Posterior cingulate gyrus (tissue), 11 donors: ENCODE data around the gene GBP2.
"Not testable (repeated sequence)": the region's sequence is repeated elsewhere in the genome, so short reads cannot be mapped to it uniquely, and the experiment has no call there.

ENCODE experiments used
- DNase-seq, 10 donors: peaks; one replicate each; pipeline versions ENCODE4 v3.0.0 to v3.0.0-alpha.2; 2020 to 2021; ENCODE audit warnings: mixed read lengths in 3 of 10
- intact Hi-C: fragments of 100-400 bp; cut with DNase I; formaldehyde crosslinking; loops from one replicate; pipeline ENCODE4 v1.15.1; 2023

Gene GBP2

GRCh38 chr1:89128003-89128458, 2.1 kb upstream of the GBP2 start:
- intact Hi-C loops, result not testable (repeated sequence)
- DNase-seq, result peak in 2 of 10 donors; percentile 59 to 67

- peak in 1 of 10 donors; percentile 70 for DNase-seq
- intact Hi-C loops, result not testable (repeated sequence)
These were observed 970 bp upstream of the GBP2 start for GRCh38 chr1:89126602-89127565.

GRCh38 chr1:89125240-89125912, 538 bp downstream of the GBP2 start:
- DNase-seq, result peak in 2 of 10 donors; percentile 25 to 29
- intact Hi-C loops, result no loop called here

- intact Hi-C loops, result no loop called here
- DNase-seq, result peak in 1 of 10 donors; percentile 63
These were observed 4.3 kb downstream of the GBP2 start for GRCh38 chr1:89121641-89122040.

GRCh38 chr1:89114662-89115061, 11.3 kb downstream of the GBP2 start:
- DNase-seq, result no peak
- intact Hi-C loops, result no loop called here

- DNase-seq, result no peak
- intact Hi-C loops, result no loop called here
These were observed 12.9 kb downstream of the GBP2 start for GRCh38 chr1:89112871-89113613.

GRCh38 chr1:89104687-89105086, 21.2 kb downstream of the GBP2 start:
- peak in 1 of 10 donors; percentile 63 for DNase-seq
- intact Hi-C loops, result no loop called here

- no peak for DNase-seq
- intact Hi-C loops, result no loop called here
These were observed 21.8 kb downstream of the GBP2 start for GRCh38 chr1:89104147-89104546.

GRCh38 chr1:89102021-89102420, 23.9 kb downstream of the GBP2 start:
- no peak for DNase-seq
- intact Hi-C loops, result no loop called here

- DNase-seq, result no peak
- intact Hi-C loops, result no loop called here
These were observed 25.5 kb downstream of the GBP2 start for GRCh38 chr1:89100412-89100811.

GRCh38 chr1:89098857-89099256, 27.1 kb downstream of the GBP2 start:
- intact Hi-C loops, result no loop called here
- no peak for DNase-seq

GRCh38 chr1:89095737-89096136, 30.2 kb downstream of the GBP2 start:
- intact Hi-C loops, result no loop called here

GRCh38 chr1:89089962-89090361, 36.0 kb downstream of the GBP2 start:
- DNase-seq, result no peak
- intact Hi-C loops, result loop anchor here (10.0 kb wide), 1 partner anchor 265 kb away; no protein-coding TSS in a partner anchor

More at GRCh38 chr1:89095737-89096136, 30.2 kb downstream of the GBP2 start:
- no peak for DNase-seq

GRCh38 chr1:89088572-89088971, 37.3 kb downstream of the GBP2 start:
- peak in 1 of 10 donors; percentile 72 for DNase-seq

GRCh38 chr1:89087241-89087640, 38.7 kb downstream of the GBP2 start:
- DNase-seq, result no peak
- intact Hi-C loops, result loop anchor here (10.0 kb wide), 1 partner anchor 268 kb away; no protein-coding TSS in a partner anchor

More at GRCh38 chr1:89088572-89088971, 37.3 kb downstream of the GBP2 start:
- intact Hi-C loops, result loop anchor here (10.0 kb wide), 1 partner anchor 266 kb away; no protein-coding TSS in a partner anchor

- intact Hi-C loops, result loop anchor here (10.0 kb wide), 1 partner anchor 269 kb away; no protein-coding TSS in a partner anchor
- DNase-seq, result peak in 1 of 10 donors; percentile 25
These were observed 40.1 kb downstream of the GBP2 start for GRCh38 chr1:89085781-89086180.

GRCh38 chr1:89081005-89081404, 44.9 kb downstream of the GBP2 start:
- no peak for DNase-seq
- intact Hi-C loops, result loop anchor here (10.0 kb wide), 1 partner anchor 274 kb away; no protein-coding TSS in a partner anchor

- intact Hi-C loops, result loop anchor here (10.0 kb wide), 1 partner anchor 275 kb away; no protein-coding TSS in a partner anchor
- not testable (repeated sequence) for DNase-seq
These were observed 45.8 kb downstream of the GBP2 start for GRCh38 chr1:89080068-89080467.

- intact Hi-C loops, DNase-seq: not testable (repeated sequence)
These were observed 53.3 kb downstream of the GBP2 start for GRCh38 chr1:89072466-89073065.

- intact Hi-C loops, result no loop called here
These were observed 55.4 kb downstream of the GBP2 start for GRCh38 chr1:89070509-89070908.

More at GRCh38 chr1:89070509-89070908, 55.4 kb downstream of the GBP2 start:
- DNase-seq, result no peak
